Measurements from ENCODE around the gene TAS2R20.
"Not testable (repeated sequence)": the region's sequence is repeated elsewhere in the genome, so short reads cannot be mapped to it uniquely, and the experiment has no call there.

TAS2R20 gene

DNA sequence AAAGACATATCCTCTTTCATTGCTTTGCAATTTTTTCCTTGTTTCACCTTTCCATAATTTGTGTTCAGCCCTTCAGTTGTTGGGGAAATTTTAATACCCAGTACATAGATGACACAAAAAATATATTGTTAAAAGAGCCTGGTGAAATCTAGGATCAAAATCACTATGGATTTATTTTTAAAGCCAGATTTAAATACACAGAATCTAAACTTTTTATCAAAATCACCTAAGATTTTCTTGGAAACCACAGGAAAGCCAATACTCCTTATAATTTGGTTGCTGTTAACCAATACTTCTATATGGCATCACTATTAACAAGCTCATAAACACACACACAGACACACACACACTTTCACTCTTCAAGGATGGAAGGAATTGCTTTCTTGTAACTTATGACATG is at the start of gene TAS2R20:
Gene TAS2R20, minus strand, starts transcription at position 101 of the 400 bp plus-strand sequence. CDS start 429 bp downstream, outside the sequence.
- no peak for DNase-seq

GRCh38 chr12:11041366-11041765 is 43.3 kb upstream of the TAS2R20 start:
- not testable (repeated sequence) for DNase-seq

DNA sequence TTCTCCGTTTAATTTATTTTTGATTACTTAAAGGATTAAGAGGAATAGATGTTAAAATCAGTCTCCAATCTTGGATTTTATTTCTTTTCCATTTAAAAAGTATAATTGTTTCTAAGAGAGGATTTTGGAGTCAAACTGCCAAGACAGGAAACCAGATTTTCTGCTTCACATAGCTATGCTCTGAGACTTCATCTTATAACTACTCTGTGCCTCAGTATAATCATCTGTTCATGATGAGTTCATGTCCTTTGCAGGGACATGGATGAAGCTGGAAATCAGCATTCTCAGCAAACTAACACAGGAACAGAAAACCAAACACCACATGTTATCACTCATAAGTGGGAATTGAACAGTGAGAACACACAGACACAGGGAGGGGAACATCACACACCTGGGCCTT is 42.1 kb upstream of the TAS2R20 start:
- no peak for DNase-seq

GRCh38 chr12:11039171-11039570 is 41.1 kb upstream of the TAS2R20 start:
- no peak for DNase-seq

DNA sequence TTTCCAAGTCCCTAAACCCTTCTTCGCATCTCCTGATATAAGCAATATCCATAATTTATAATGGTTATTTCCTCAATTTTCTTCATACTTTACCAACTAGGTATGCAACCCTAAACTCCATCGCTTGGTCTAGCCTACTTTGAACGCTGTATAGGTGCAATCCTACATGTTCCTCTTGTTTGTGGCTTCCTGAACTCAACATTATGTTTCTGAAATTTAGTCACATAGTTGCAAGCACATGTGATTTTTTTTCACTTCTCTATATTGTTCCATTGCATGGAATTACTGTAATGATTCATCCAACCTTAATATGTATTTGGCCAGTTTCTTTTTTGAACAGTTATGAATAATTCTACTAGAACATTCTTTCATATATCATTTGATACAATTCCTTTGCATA is 35.9 kb upstream of the TAS2R20 start:
- not testable (repeated sequence) for DNase-seq

GRCh38 chr12:11031307-11031706 is 33.2 kb upstream of the TAS2R20 start, which contains the start of gene TAS2R31:
TAS2R31 (minus strand) TSS chr12:11031407; CDS start chr12:11031335, 72 bp downstream.
- no peak for DNase-seq

- no peak for DNase-seq
Observed at GRCh38 chr12:11026118-11026517, 28.0 kb upstream of the TAS2R20 start.

- DNase-seq = no peak
Observed at GRCh38 chr12:11023387-11023786, 25.3 kb upstream of the TAS2R20 start.

- no peak for DNase-seq
Observed at GRCh38 chr12:11022520-11022919, 24.4 kb upstream of the TAS2R20 start, which contains the start of gene TAS2R19. TAS2R19 (minus strand) TSS chr12:11022620; CDS start chr12:11022571, 49 bp downstream.

DNA sequence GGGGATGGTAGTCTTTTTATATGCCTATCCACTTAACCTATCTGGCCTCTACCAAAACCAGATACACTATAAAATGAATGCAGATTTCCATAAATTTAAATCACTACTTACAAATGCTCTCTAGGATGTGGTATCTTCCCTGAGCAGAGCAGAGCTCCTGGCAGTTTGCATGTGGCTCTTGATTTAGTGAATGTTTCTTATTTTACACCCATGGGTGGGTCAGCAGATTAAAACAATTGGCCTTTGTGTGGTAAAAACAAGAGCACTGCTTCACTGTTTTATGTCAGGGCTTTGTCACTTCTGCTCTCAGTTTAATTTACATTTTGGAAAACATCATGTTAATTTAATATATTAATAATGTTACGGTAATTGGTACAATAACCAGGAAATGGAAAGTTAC is 18.8 kb upstream of the TAS2R20 start:
- DNase-seq = no peak

DNA sequence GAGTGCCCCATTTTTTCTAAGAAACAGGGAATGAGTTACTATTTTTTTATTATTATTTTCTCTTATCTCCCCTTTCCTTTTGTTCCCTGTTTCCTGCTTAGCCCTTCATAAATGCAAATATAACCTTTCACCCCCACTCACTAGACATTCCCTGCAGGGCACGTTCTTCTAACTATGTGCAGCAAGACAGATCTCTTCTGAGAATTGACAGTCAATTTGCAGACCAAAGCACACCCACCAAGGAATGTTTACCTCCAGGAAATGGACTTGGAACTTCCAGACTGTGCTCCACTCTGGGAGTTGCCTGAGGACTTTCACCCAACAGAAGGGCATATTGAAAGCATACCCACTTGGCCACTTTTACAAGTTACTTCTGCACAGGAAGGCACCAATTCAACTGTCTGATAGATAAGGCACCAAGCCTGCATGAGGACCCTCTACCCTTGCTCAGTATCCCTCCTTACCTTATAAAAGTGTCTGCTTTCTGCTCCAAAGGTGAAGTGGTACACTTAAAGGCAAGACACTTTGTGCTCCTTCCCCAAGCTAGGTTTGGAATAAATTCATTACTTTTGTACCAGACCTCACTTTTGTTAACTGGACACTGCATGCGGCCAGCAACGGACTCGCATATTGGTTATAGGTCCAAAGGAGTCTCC is 17.8 kb upstream of the TAS2R20 start:
- DNase-seq = no peak

GRCh38 chr12:11014234-11014633 is 16.1 kb upstream of the TAS2R20 start:
- DNase-seq = no peak

GRCh38 chr12:11007608-11008007 is 9.5 kb upstream of the TAS2R20 start:
- DNase-seq = no peak

DNA sequence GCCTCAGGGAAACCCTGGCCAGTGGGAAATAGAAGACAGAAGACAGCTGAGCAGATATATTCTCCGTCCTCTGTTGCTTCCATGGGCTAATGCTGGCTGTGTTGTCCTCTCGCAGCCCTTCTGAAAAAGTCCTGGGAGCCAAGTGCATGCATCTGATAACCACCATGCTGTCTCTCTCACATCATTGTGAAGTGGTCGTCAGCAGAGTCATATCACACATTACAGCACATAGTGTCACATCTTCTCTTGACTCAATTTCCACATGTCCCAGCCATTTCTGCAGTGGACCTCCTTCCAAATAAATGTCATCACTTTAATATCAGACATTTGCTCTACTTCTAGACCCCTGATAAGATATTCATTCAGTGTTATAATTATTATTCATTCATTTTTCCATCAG is 3.8 kb downstream of the TAS2R20 start:
- DNase-seq = no peak

DNA sequence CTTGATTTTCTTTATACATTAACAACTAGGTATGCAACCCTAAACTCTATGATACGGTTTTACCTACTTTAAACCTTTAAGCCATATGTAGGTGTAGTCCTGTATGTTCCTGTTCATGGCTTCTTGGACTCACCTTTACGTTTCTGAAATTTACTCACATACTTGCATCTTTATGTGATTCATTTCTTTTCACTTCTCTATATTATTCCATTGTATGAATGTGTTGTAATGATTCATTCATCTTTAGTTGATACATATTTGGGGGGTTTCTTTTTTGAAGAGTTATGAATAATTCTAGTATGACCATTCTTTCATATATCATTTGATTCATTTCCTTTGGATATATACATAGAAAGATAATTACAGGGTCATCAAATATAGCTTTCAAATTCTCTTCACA is 9.0 kb downstream of the TAS2R20 start:
- DNase-seq = no peak

DNA sequence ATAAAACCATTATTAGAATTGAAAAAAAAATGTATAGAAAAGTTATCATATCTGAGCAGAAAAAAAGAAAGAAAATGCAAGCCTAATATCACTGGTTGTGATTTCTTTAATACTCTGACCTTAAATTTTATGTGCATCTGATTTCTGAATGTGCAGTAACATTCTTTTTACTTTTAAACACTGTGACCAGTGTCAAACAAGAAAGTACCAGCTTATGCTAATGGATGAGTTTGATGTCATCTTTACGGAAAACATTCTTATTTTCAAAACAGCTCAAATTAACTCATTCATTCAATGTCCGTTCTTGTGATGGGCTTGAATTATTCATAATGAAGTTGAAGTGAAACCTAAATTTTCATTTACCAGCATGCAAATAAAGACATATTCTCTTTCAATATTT is 11.3 kb downstream of the TAS2R20 start, which contains the start of gene TAS2R50:
Gene TAS2R50, minus strand, starts transcription at position 101 of the 400 bp plus-strand sequence. Its CDS starts 52 bp downstream, at position 49.
- DNase-seq = no peak

DNA sequence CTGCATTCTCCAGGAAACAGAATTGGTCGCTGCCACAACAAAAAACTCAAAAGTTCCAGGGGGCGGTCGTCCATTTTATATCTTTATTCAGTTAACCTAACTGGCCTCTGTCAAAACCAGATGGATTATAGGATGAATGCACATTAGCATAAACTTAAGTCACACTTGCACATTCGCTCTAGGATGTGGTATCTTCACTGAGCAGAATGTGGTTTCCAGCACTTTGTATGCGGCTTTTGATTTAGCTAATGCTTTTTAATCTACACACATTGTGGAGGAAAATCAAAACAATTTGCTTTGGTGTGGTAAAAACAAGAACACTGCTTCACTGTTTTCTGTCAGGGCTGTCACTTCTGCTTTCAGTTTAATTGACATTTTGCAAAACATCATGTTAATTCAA is 15.9 kb downstream of the TAS2R20 start:
- no peak for DNase-seq

DNA sequence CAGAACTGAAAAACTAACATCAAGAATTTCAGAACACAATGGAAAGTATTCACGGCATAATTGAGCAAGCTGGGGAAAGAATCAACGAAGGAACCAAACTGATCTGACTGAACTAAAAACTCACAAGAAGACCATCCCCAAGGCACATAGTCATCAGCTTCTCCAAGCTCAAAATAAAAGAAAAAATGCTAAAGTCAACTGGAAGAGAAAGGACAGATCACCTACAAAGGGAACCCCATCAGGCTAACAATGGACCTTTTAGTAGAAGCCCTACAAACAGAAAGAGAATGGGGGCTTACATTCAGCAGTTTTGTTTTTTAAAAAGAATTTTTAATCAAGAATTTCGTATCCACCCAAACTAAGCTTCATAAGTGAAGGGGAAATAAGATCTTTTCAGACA is 23.1 kb downstream of the TAS2R20 start:
- no peak for DNase-seq

- DNase-seq = no peak
Observed at GRCh38 chr12:10968765-10969456, 29.2 kb downstream of the TAS2R20 start.

- DNase-seq = no peak
Observed at GRCh38 chr12:10967409-10967808, 30.7 kb downstream of the TAS2R20 start.

GRCh38 chr12:10966314-10966713 is 31.8 kb downstream of the TAS2R20 start:
- DNase-seq = no peak

GRCh38 chr12:10965476-10965875 is 32.6 kb downstream of the TAS2R20 start:
- no peak for DNase-seq

DNA sequence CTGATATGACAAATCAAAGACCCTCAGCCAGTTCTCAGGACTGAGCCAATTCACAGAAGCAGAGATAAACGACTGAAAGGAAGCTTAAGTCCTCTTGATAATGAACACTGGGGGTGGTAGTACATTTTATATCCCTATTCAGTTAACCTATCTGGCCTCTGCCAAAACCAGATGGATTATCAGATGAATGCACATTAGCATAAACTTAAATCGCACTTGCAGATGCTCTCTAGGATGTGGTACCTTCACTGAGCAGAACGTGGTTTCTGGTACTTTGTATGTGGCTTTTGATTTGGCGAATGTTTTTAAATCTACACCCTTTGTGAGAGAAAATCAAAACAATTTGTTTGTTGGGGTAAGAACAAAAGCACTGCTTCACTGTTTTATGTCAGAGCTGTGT is 37.9 kb downstream of the TAS2R20 start:
- DNase-seq = no peak

DNA sequence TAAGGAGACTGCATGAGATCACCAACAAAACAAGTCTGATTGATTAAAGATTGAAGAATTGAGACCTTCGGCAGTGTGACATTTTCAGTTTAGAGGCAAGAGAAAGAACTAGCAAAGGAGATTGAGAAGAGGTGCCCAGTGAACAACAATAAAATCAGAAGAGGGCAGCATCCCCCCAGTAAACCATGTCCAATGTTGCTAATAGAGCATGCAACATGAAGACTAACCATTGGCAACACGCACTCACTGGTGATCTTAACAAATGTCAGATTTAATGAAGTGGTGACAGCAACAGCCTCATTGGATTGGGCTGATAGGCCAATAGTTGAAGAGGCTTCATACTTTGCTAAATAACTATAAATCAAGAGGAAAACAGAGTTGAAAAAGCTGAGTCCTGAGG is 38.3 kb downstream of the TAS2R20 start:
- no peak for DNase-seq
